ENCODE measurements around the gene PMVK.

The PMVK gene

DNA sequence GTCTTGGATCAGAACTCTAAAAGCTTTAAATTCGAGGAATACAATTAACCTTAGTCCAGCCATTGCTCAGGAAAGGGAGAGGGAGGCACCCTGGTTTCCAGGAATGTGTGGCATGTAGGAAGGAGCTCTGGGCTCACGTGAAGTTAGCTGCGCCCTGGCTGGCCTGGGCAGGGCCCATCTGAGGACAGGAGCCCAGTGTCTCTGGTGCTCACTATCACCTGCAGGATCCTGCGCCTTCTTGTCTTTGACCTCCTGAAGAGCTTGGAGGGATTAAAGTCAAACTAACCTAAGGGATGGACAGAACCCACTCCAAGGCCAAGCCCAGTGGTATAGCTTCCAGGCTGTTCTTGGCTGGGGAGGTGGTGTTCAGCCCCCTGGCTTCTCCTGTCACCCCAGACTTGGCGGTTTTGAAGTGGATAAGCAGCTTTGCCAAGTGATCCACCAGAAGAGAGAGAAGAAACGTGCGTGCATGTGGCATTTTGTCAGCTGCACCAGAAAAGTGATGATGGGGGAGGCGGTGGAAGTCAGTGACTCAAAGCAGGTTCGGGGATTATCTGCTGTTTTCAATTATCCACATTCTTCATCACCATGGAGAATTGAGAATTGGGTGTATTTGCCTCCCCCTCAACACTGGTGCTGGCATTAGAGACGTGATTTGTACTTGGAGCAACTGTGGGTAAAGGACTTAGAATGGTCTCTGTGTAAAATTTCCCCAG lies 54.5 kb downstream of the PMVK start:
- DNase-seq (ENCODE audit: low read depth in 2 of 2): peak in 1 of 2 experiments; percentile 7

DNA sequence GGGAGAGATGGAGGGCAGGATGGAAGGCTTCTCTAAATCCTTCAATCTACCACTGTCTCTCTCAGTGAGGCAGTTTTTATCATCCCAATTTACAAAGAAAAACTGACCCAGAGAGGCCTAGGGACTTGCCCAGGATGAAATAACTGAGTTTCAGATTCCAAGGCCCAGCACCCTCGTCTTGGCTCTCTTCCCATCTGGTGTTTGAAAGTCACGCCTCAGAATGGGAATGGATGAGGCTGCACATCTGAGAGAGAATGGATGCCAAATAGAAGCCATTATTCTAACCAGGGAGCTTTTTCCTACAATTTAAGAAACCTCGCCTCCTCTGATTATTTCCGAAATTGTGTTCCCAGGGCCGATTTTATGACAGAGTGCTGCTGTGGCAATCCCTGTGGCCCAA lies 55.8 kb downstream of the PMVK start:
- DNase-seq (ENCODE audit: low read depth in 2 of 2): no peak

DNA sequence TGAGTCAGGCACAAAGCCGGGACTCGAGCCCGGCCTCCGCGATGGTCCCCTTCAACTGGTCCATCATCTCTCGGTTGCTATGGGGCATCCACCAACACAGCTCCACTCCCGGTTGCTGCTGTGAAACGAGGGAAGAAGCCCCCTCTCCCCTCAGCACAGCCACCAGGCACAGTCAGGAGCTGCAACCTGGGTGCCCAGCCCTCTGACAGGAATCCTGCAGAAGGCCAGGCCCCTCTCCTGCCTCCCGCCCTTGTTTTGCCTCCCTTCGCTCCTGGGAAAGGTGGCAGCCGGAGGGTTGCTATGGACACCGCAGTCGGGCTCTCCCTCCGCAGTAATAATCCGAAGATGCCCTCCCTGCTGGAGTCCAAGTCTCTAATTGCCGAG lies 57.5 kb downstream of the PMVK start:
- DNase-seq (ENCODE audit: low read depth in 2 of 2): no peak

DNA sequence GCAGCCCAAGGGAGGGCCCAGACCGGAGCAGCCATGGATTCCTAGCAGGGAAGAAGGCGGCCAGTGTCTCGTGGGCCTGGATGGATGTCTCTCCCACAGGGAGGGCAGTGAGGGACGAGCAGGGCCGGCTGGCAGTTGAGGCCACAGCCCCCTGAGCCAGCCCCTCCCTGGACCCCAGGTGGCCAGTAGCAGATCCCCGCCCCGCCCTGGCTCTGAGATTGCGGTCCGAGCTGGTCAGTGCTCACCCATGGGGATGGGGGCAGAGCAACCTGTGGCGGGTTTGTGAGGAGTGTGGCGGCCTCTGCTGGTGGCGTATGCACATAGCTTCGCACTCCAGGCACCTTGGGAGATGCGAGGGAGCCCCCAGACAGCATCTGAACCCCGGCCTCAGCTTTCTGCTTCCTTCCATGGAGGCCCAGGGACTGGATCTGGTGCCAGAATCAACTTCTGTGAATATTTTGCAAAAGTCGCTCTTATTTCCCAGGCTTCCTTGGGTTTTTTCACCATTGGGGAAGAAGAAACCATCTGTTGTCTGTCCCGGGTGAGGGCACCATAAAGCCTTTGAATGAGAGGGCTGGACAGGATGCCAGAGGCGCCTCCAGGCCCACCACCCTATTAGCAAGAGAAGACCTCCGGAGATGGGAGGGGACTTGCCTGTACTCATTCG lies 58.0 kb downstream of the PMVK start:
- DNase-seq (ENCODE audit: low read depth in 2 of 2): peak in 1 of 2 experiments; percentile 14

DNA sequence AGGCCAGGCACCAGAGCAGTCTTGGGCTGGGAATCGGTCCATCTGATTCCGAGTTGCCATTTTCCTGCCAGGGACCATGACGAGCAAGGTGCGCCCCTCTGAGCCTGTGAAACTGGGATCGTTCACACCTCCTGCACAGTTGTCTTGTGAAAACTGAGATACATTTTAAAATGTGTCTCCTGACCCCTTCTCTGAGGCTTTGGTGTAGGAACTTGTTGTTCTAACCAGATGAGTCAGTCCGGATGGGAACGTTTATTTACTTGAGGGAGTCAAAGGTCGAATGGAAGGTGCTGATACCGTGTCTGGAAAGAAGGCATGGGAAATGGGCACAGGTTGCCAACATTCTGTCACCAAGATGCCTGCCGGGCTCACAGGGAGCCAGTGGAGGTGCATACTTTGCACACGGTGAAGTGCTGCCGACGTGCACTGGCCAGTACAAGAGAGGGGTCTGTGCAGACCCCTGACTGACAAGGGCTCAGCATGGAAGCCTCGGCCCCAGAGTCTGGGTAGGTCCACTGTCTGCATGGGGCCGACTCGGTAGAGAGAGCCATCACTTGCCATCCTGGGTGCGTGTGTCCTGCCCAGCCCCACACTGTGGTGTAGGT lies 59.0 kb downstream of the PMVK start:
- DNase-seq (ENCODE audit: low read depth in 2 of 2): no peak

DNA sequence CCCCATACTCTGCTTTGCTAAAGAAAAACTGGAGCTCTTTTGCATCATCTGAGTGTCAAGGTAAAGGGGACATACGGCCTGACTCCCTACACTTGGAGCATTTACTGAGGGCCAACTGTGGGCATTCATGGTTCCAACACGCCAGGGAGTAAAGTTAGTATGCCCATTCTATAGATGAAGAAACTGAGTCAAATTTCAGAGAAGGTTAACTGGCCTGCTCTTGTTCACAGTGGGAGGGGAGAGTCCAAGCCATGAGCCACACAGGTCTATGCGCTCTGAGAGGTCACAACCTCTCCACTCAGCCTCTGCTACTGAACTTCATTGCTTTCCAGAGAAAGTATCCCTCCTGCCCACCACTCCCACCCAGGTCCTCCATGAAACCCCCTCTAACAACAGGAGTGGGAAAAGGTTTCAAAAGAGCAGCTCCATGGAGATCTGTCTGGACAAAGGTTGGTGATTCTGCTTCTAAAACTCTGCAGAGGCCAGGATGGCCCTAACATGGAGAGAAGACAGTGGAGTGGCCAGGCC lies 59.6 kb downstream of the PMVK start:
- no peak for DNase-seq (ENCODE audit: low read depth in 2 of 2)

All from fibroblast of skin of left quadriceps (primary cell).